A673 (cell line): Measurements from ENCODE around the gene CLCF1. TPM values are rescaled to one million over a fixed set of nuclear protein-coding genes. Genes with fewer than 3 reads are reported as not detected.
A peak's percentile ranks its signal among the peaks of the same experiment; 100 is the strongest.

Source experiments
- BruUV-seq: library from RNA; stranded (reverse); fragments of 400-500 nt; replicated peaks from 2 replicates; lab custom pipeline; 2021; lab: Mats Ljungman, UMichigan
- CTCF ChIA-PET: fragments of 300-600 bp; sonication (Branson Sonifier 250); formaldehyde crosslinking; loops from one replicate; lab custom pipeline; 2022; ENCODE audit warnings: antibody characterized with exemption; lab: Charles Lee
- POLR2A ChIA-PET: fragments of 300-600 bp; sonication (Branson Sonifier 250); formaldehyde crosslinking; loops from one replicate; lab custom pipeline; 2022; ENCODE audit warnings: antibody characterized with exemption; ENCODE audit not compliant: low non-redundant PET; lab: Charles Lee
- DNase-seq: peaks from one replicate; pipeline ENCODE4 v3.0.0-alpha.2; 2015; ENCODE audit warnings: low spot score
- H3K27ac ChIP-seq: fragments of 200-600 bp; sonication (generic); 2 replicates; pipeline ENCODE4 v1.5.1; 2016; ENCODE audit warnings: mixed run types, low read depth, mild to moderate bottlenecking, mixed read lengths, antibody characterized with exemption, low read length; ENCODE audit not compliant: poor library complexity, severe bottlenecking
- H3K27me3 ChIP-seq: fragments of 200-600 bp; sonication (generic); replicated peaks from 2 replicates; pipeline ENCODE4 v1.6.1; 2017; ENCODE audit warnings: mixed run types, low read depth, mild to moderate bottlenecking, mixed read lengths, antibody characterized with exemption, low read length; ENCODE audit not compliant: insufficient read depth, poor library complexity
- H3K36me3 ChIP-seq: fragments of 200-600 bp; sonication (generic); 2 replicates; pipeline ENCODE4 v1.6.1; 2016; ENCODE audit warnings: mixed run types, mild to moderate bottlenecking, mixed read lengths, antibody characterized with exemption, low read length; ENCODE audit not compliant: insufficient read depth, poor library complexity, severe bottlenecking
- H3K4me1 ChIP-seq: fragments of 200-600 bp; sonication (generic); 2 replicates; pipeline ENCODE4 v1.6.1; 2017; ENCODE audit warnings: mixed run types, mild to moderate bottlenecking, mixed read lengths, antibody characterized with exemption, low read length; ENCODE audit not compliant: insufficient read depth, poor library complexity, severe bottlenecking
- H3K4me3 ChIP-seq: fragments of 200-600 bp; sonication (generic); 2 replicates; pipeline ENCODE4 v1.5.1; 2016; ENCODE audit warnings: low read depth, mixed run types, mild to moderate bottlenecking, mixed read lengths, low read length; ENCODE audit not compliant: poor library complexity, severe bottlenecking
- H3K9me3 ChIP-seq: fragments of 200-600 bp; sonication (generic); 2 replicates; pipeline ENCODE4 v1.6.1; 2016; ENCODE audit warnings: mixed run types, low read depth, mild to moderate bottlenecking, mixed read lengths, antibody characterized with exemption, low read length; ENCODE audit not compliant: poor library complexity, severe bottlenecking
- EZH2 ChIP-seq: fragments of 200-600 bp; sonication (generic); IDR thresholded peaks from 2 replicates; pipeline ENCODE4 v1.6.1; 2017; ENCODE audit warnings: borderline replicate concordance, low read depth, mild to moderate bottlenecking, mixed read lengths, antibody characterized with exemption, low read length; ENCODE audit not compliant: poor library complexity, severe bottlenecking
- intact Hi-C: fragments of 100-400 bp; cut with micrococcal nuclease; formaldehyde crosslinking; loops from one replicate; pipeline ENCODE4 v1.10.0; 2022; ENCODE audit not compliant: unreplicated experiment
- total RNA-seq: library from RNA; stranded (reverse); gene quantifications from 2 replicates; pipeline ENCODE4 v1.2.3, GENCODE V29; 2021
- TF ChIP-seq, protein P1 (sequence below): fragments of 300-800, 200-600 bp; sonication (generic); conservative IDR thresholded peaks from 2 replicates; pipeline ENCODE4 v1.5.1; 2017; ENCODE audit warnings: low read depth, mild to moderate bottlenecking, antibody characterized with exemption, low read length, moderate library complexity, mixed read lengths

CLCF1 gene
- total RNA-seq, 1 experiment from 2014 or later: 0.69 TPM

DNA sequence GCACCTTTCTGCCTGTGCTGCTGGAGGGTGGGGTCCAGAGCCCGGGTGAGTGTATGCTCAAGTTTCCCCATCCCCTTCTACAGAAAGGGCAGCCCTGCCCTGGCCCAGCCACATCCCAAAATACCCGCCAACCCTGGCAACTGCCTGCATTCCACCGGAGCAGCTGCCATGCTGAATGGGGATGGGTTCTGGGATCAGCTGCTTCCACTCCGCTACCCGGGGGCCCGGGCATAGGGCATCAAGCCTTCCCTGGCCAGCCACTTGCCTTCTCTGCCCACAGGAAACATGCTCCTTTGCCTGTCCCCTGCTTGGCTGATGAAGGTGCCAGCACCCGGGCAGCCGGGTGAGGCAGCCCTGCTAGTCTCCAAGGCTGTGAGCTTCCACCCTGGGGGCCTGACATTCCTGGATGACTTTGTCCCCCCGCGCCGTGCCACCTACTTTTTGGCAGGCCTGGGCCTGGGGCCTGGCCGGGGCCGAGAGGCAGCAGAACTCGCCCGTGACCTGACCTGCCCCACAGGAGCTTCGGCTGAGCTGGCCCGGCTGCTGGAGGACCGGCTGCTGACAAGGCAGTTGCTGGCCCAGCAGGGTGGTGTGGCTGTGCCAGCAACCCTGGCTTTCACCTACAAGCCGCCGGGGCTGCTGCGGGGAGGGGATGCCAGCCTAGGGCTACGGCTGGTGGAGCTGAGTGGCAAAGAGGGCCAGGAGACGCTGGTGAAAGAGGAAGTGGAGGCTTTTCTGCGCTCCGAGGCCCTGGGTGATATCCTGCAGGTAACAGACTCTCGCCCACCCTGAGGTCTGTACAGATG, 45.3 kb upstream of the CLCF1 start:
- no peak for TF ChIP-seq EZH2
- TF ChIP-seq, protein P1, sequence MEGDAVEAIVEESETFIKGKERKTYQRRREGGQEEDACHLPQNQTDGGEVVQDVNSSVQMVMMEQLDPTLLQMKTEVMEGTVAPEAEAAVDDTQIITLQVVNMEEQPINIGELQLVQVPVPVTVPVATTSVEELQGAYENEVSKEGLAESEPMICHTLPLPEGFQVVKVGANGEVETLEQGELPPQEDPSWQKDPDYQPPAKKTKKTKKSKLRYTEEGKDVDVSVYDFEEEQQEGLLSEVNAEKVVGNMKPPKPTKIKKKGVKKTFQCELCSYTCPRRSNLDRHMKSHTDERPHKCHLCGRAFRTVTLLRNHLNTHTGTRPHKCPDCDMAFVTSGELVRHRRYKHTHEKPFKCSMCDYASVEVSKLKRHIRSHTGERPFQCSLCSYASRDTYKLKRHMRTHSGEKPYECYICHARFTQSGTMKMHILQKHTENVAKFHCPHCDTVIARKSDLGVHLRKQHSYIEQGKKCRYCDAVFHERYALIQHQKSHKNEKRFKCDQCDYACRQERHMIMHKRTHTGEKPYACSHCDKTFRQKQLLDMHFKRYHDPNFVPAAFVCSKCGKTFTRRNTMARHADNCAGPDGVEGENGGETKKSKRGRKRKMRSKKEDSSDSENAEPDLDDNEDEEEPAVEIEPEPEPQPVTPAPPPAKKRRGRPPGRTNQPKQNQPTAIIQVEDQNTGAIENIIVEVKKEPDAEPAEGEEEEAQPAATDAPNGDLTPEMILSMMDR: no peak
- H3K4me1 ChIP-seq: peaks cover 36% of the 10 kb centered on the region
- no peak overlapping the region for H3K27ac ChIP-seq
- no peaks in the 10 kb centered on the region for H3K27me3 ChIP-seq
- no peaks in the 10 kb centered on the region for H3K9me3 ChIP-seq
- ChIA-PET CTCF (no interaction called here), POLR2A (no interaction called here)
- no peak overlapping the region for H3K4me3 ChIP-seq
- intact Hi-C loops: no loop called here
- no peak for DNase-seq
- H3K36me3 ChIP-seq: no peaks in the 10 kb centered on the region
- BruUV-seq: no TSS peak

DNA sequence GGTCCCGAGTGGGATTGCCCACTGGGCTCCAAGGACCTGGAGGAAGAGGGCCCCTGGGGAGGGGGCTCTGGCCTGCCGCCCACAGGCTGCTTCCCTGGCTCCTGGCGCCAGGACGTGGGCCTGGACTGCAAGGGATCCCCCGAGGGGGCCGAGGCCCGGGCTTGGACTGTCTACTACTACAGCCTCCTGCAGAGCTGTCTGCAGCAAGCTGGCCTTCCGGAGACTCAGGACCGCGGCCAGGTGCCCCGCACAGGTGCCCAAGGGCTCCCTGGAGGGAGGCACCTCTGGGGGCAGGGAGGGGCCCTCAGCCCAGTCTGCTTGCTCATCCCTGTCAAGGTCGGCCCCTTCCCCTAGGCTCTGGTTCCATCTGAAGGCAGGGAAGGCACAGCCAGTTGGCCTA, 44.0 kb upstream of the CLCF1 start:
- peaks cover 36% of the 10 kb centered on the region for H3K4me1 ChIP-seq
- DNase-seq: no peak
- H3K4me3 ChIP-seq: no peak overlapping the region
- no TSS peak for BruUV-seq
- ChIA-PET CTCF (interaction anchor here (0.6 to 1.0 kb wide), 2 partner anchors 16 to 147 kb away, joined by 3 to 4 read pairs; partner anchors contain the start of gene PPP1CA), POLR2A (no interaction called here)
- H3K27ac ChIP-seq: peak overlapping the region; percentile 27
- no peaks in the 10 kb centered on the region for H3K9me3 ChIP-seq
- no peaks in the 10 kb centered on the region for H3K27me3 ChIP-seq
- intact Hi-C loops: no loop called here
- H3K36me3 ChIP-seq: no peaks in the 10 kb centered on the region
- TF ChIP-seq EZH2: no peak
- TF ChIP-seq, protein P1: no peak

DNA sequence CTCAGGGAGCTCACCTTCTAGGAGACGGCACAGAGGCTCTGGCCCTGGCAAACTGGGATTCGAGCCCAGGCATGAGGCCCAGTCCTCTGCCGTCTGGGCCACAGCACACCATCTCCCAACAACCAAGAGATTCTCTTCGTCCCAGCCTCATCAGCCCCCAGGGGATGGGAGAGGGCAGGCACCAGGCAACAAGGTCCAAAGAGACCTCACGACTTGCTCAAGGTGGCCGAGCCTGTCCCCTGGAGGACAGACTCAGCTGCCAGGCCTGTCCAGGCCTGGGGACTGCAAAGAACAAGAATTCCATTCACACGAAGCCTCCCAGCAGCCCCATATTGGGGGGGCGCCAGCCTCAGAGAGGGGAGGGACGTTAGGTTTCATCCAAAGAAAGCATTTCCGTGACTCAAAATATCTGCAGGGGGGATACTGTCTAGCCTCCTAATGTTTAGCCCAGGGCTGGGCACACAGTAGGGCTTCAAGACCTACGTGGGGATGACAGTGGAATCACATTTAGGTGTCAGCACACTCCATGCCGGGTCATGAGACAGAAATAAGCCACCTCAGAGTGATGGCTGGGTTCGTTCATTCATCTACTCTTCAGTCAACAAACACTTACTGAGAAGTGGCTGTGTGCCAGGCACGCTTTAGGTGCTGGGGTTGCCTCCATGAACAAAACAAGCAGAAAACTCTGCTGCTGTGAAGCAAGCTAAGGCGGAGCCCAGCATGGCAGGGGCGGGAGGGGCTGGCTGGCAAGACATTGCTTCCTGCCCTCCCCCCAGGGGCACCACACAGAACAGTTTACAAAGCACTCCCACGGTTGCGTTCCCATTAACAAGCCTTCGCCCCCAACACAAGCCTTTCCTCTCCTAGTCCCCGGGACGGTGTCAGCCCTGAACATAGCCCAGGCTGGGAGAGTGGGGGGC, 43.3 kb upstream of the CLCF1 start:
- DNase-seq: peak; percentile 92
- Histone ChIP-seq H3K4me1 (peaks cover 36% of the 10 kb centered on the region), H3K36me3 (no peaks in the 10 kb centered on the region), H3K9me3 (no peaks in the 10 kb centered on the region), H3K4me3 (no peak overlapping the region), H3K27ac (peak overlapping the region; percentile 27), H3K27me3 (no peaks in the 10 kb centered on the region)
- POLR2A ChIA-PET: no interaction called here
- TF ChIP-seq, protein P1: no peak
- TF ChIP-seq EZH2: no peak
- intact Hi-C loops: no loop called here
- BruUV-seq: no TSS peak
- CTCF ChIA-PET: interaction anchor here (1.0 kb wide), 1 partner anchor 15 kb away, joined by 4 read pairs; the partner anchor contains the start of gene PPP1CA
